Stimulated activated CD4-positive, alpha-beta T cell treated with anti-CD3 and anti-CD28 coated beads, Interleukin-15, amount 100 ng/mL, for 1 hour (primary cell): ENCODE results near the gene CHSY1.

Experiments
- DNase-seq, 2 donors: peaks; one replicate each; pipeline ENCODE4 v3.0.0-alpha.2; 2020; ENCODE audit warnings: low read depth in 1 of 2, low spot score in 1 of 2

Gene CHSY1

GRCh38 chr15:101189409-101190091 is 62.3 kb downstream of the CHSY1 start:
- no peak for DNase-seq

- no peak for DNase-seq
These were observed 63.0 kb downstream of the CHSY1 start for GRCh38 chr15:101188637-101189408.

- no peak for DNase-seq
These were observed 63.8 kb downstream of the CHSY1 start for GRCh38 chr15:101187820-101188636.

GRCh38 chr15:101185770-101186169 is 66.1 kb downstream of the CHSY1 start:
- no peak for DNase-seq

GRCh38 chr15:101185336-101185735 is 66.5 kb downstream of the CHSY1 start:
- DNase-seq, result no peak

GRCh38 chr15:101184830-101185229 is 67.0 kb downstream of the CHSY1 start:
- DNase-seq, result no peak

GRCh38 chr15:101183931-101184305 is 67.9 kb downstream of the CHSY1 start:
- no peak for DNase-seq

GRCh38 chr15:101183226-101183930 is 68.5 kb downstream of the CHSY1 start:
- DNase-seq, result no peak

GRCh38 chr15:101182215-101182614 is 69.6 kb downstream of the CHSY1 start:
- no peak for DNase-seq

- DNase-seq, result no peak
These were observed 70.5 kb downstream of the CHSY1 start for GRCh38 chr15:101181349-101181748.

GRCh38 chr15:101180620-101181307 is 71.1 kb downstream of the CHSY1 start:
- no peak for DNase-seq

- no peak for DNase-seq
These were observed 72.3 kb downstream of the CHSY1 start for GRCh38 chr15:101179341-101180153.

GRCh38 chr15:101178931-101179330 is 72.9 kb downstream of the CHSY1 start:
- DNase-seq, result no peak

GRCh38 chr15:101178479-101178878 is 73.4 kb downstream of the CHSY1 start:
- no peak for DNase-seq

GRCh38 chr15:101177866-101178265 is 74.0 kb downstream of the CHSY1 start:
- DNase-seq, result no peak

- no peak for DNase-seq
These were observed 75.2 kb downstream of the CHSY1 start for GRCh38 chr15:101176625-101177024.

- DNase-seq, result no peak
These were observed 76.4 kb downstream of the CHSY1 start for GRCh38 chr15:101175401-101175800.

GRCh38 chr15:101174152-101174920 is 77.5 kb downstream of the CHSY1 start:
- no peak for DNase-seq
